Ishikawa (cell line): ENCODE results near the gene FRMD6.

Experiments
- CEBPB ChIP-seq: IDR thresholded peaks from 2 replicates; pipeline ENCODE4 v1.6.1; 2012
- CREB1 ChIP-seq: IDR thresholded peaks from 2 replicates; pipeline ENCODE4 v1.6.1; 2012; ENCODE audit warnings: low read depth
- EGR1 ChIP-seq: IDR thresholded peaks from 2 replicates; pipeline ENCODE4 v1.6.1; 2012
- EP300 ChIP-seq: IDR thresholded peaks from 2 replicates; pipeline ENCODE4 v1.6.1; 2012; ENCODE audit warnings: borderline replicate concordance
- FOXM1 ChIP-seq: IDR thresholded peaks from 2 replicates; pipeline ENCODE4 v1.6.1; 2012; ENCODE audit warnings: low read depth, borderline replicate concordance
- MAX ChIP-seq: IDR thresholded peaks from 2 replicates; pipeline ENCODE4 v1.6.1; 2012
- NFIC ChIP-seq: IDR thresholded peaks from 2 replicates; pipeline ENCODE4 v1.6.1; 2012
- RAD21 ChIP-seq: IDR thresholded peaks from 2 replicates; pipeline ENCODE4 v1.6.1; 2012; ENCODE audit warnings: low read depth
- REST ChIP-seq: IDR thresholded peaks from 2 replicates; pipeline ENCODE4 v1.6.1; 2012; ENCODE audit warnings: low read depth, mild to moderate bottlenecking
- TAF1 ChIP-seq: IDR thresholded peaks from 2 replicates; pipeline ENCODE4 v1.6.1; 2012; ENCODE audit warnings: low read depth, mild to moderate bottlenecking
- TCF12 ChIP-seq: IDR thresholded peaks from 2 replicates; pipeline ENCODE4 v1.6.1; 2012; ENCODE audit warnings: low read depth
- TEAD4 ChIP-seq: IDR thresholded peaks from 2 replicates; pipeline ENCODE4 v1.6.1; 2012
- USF1 ChIP-seq: IDR thresholded peaks from 2 replicates; pipeline ENCODE4 v1.6.1; 2012
- YY1 ChIP-seq: IDR thresholded peaks from 2 replicates; pipeline ENCODE4 v1.6.1; 2012; ENCODE audit warnings: low read depth
- ZBTB7A ChIP-seq: IDR thresholded peaks from 2 replicates; pipeline ENCODE4 v1.6.1; 2012; ENCODE audit warnings: low read depth

The FRMD6 gene

GRCh38 chr14:51644217-51644933 lies 7.3 kb upstream of the FRMD6 start:
- no peak for TF ChIP-seq USF1
- no peak for TF ChIP-seq TAF1
- no peak for TF ChIP-seq YY1
- no peak for TF ChIP-seq NFIC
- TF ChIP-seq FOXM1: no peak
- TF ChIP-seq RAD21: no peak
- no peak for TF ChIP-seq TCF12
- no peak for TF ChIP-seq EP300
- no peak for TF ChIP-seq MAX
- TF ChIP-seq REST: no peak
- no peak for TF ChIP-seq EGR1

GRCh38 chr14:51648296-51648695 lies 3.4 kb upstream of the FRMD6 start:
- TF ChIP-seq FOXM1: no peak
- TF ChIP-seq YY1: no peak
- TF ChIP-seq EP300: no peak
- no peak for TF ChIP-seq CREB1
- no peak for TF ChIP-seq TAF1
- TF ChIP-seq ZBTB7A: no peak
- no peak for TF ChIP-seq TCF12
- no peak for TF ChIP-seq NFIC
- TF ChIP-seq USF1: no peak
- TF ChIP-seq MAX: no peak
- TF ChIP-seq TEAD4: no peak
- no peak for TF ChIP-seq EGR1
- TF ChIP-seq REST: no peak
- no peak for TF ChIP-seq RAD21
- no peak for TF ChIP-seq CEBPB

GRCh38 chr14:51650716-51651387 lies 858 bp upstream of the FRMD6 start:
- TF ChIP-seq EP300: no peak
- peak; percentile 77 for TF ChIP-seq ZBTB7A
- no peak for TF ChIP-seq REST
- 0 out of 2 replicates have a peak, but pooled peaks have one; percentile 23 for TF ChIP-seq TCF12
- no peak for TF ChIP-seq USF1
- TF ChIP-seq MAX: peak; percentile 67; the same call in 1 of the 2 replicates
- TF ChIP-seq FOXM1: no peak
